ENCODE measurements around the gene ESYT2.

GRCh38 chr7:158776474-158776873, 52.8 kb downstream of the ESYT2 start:
- TF ChIP-seq ZNF274 (IDR thresholded peaks at IDR 0.05; ENCODE audit: low read depth, low read length): no peak
- TF ChIP-seq YY1 (IDR thresholded peaks at IDR 0.05; ENCODE audit: insufficient read depth, insufficient read length): no peak
- TF ChIP-seq SUZ12 (IDR thresholded peaks at IDR 0.05; ENCODE audit: extremely low read depth, insufficient read depth, insufficient read length): no peak
